B cell (primary cell): Measurements from ENCODE around the gene PGBD4.

Source experiments
- CTCF ChIP-seq: fragments of 200-600 bp; IDR thresholded peaks from one replicate; pipeline ENCODE4 v1.8.0; 2022; ENCODE audit warnings: antibody characterized with exemption, mild to moderate bottlenecking
- EZH2 ChIP-seq: IDR thresholded peaks from 2 replicates; pipeline ENCODE4 v1.6.1; 2012; ENCODE audit warnings: borderline replicate concordance, low read depth, mild to moderate bottlenecking, moderate library complexity, low read length; ENCODE audit not compliant: insufficient read depth, poor library complexity, severe bottlenecking

- TF ChIP-seq CTCF (no peak), EZH2 (no peak)
Measured at GRCh38 chr15:34064438-34064837, 37.4 kb upstream of the PGBD4 start.
